GM23338 (cell line): ENCODE measurements around the gene DYSF. TPM values are rescaled to one million over a fixed set of nuclear protein-coding genes. Genes with fewer than 3 reads are reported as not detected.

Source experiments
- ATAC-seq: fragments of 200-7000 bp; cut with Tn5 transposase; 3 replicates; pipeline ENCODE4 v1.9.1; 2020
- DNase-seq: peaks from one replicate; pipeline ENCODE4 v3.0.0-alpha.2; 2015; ENCODE audit warnings: low spot score
- H2AFZ ChIP-seq: fragments of 200-600 bp; sonication (generic); 2 replicates; pipeline ENCODE4 v1.8.0; 2016; ENCODE audit warnings: antibody characterized with exemption, mild to moderate bottlenecking, moderate library complexity
- H3F3A ChIP-seq: fragments of 200-600 bp; sonication (generic); replicated peaks from 2 replicates; pipeline ENCODE4 v1.8.0; 2017; ENCODE audit warnings: antibody characterized with exemption, mixed run types, low read depth
- H3K27ac ChIP-seq: fragments of 200-600 bp; sonication (generic); 2 replicates; pipeline ENCODE4 v1.6.1; 2016; ENCODE audit warnings: low read depth
- H3K27me3 ChIP-seq: fragments of 200-600 bp; sonication (generic); 2 replicates; pipeline ENCODE4 v1.8.0; 2016; ENCODE audit warnings: mild to moderate bottlenecking, mixed run types, moderate library complexity; ENCODE audit not compliant: insufficient read depth
- H3K36me3 ChIP-seq: fragments of 200-600 bp; sonication (generic); 2 replicates; pipeline ENCODE4 v1.8.0; 2016; ENCODE audit warnings: mild to moderate bottlenecking; ENCODE audit not compliant: insufficient read depth
- H3K4me1 ChIP-seq: fragments of 200-600 bp; sonication (generic); 2 replicates; pipeline ENCODE4 v1.8.0; 2016; ENCODE audit warnings: mild to moderate bottlenecking, moderate library complexity; ENCODE audit not compliant: insufficient read depth
- H3K4me2 ChIP-seq: fragments of 200-600 bp; sonication (generic); 2 replicates; pipeline ENCODE4 v1.7.1; 2017; ENCODE audit warnings: mixed run types
- H3K4me3 ChIP-seq: fragments of 200-600 bp; sonication (generic); 2 replicates; pipeline ENCODE4 v1.6.1; 2016; ENCODE audit warnings: mixed run types
- H3K79me2 ChIP-seq: fragments of 200-600 bp; sonication (generic); replicated peaks from 2 replicates; pipeline ENCODE4 v1.8.0; 2017; ENCODE audit warnings: mild to moderate bottlenecking; ENCODE audit not compliant: insufficient read depth
- H3K9me2 ChIP-seq: fragments of 200-600 bp; sonication (generic); 2 replicates; pipeline ENCODE4 v1.8.0; 2017; ENCODE audit not compliant: insufficient read depth
- H4K20me1 ChIP-seq: fragments of 200-600 bp; sonication (generic); replicated peaks from 2 replicates; pipeline ENCODE4 v1.8.0; 2017; ENCODE audit warnings: mild to moderate bottlenecking; ENCODE audit not compliant: insufficient read depth
- H3K27ac Mint-ChIP-seq: 2 replicates; pipeline ENCODE4 v1.8.0; 2020; ENCODE audit warnings: inconsistent platforms, mild to moderate bottlenecking, moderate library complexity, mixed read lengths
- H3K27me3 Mint-ChIP-seq: 3 replicates; pipeline ENCODE4 v1.8.0; 2022; ENCODE audit warnings: low read depth, mild to moderate bottlenecking, moderate library complexity, mixed read lengths, inconsistent platforms; ENCODE audit not compliant: insufficient read depth, poor library complexity
- H3K36me3 Mint-ChIP-seq: 3 replicates; pipeline ENCODE4 v1.8.0; 2021; ENCODE audit warnings: low read depth, mild to moderate bottlenecking, inconsistent platforms, moderate library complexity, mixed read lengths
- H3K4me1 Mint-ChIP-seq: 3 replicates; pipeline ENCODE4 v1.8.0; 2020; ENCODE audit warnings: mild to moderate bottlenecking, inconsistent platforms, mixed read lengths
- H3K4me3 Mint-ChIP-seq: 3 replicates; pipeline ENCODE4 v1.8.0; 2021; ENCODE audit warnings: moderate library complexity, mild to moderate bottlenecking, inconsistent platforms, mixed read lengths
- H3K9me3 Mint-ChIP-seq: 3 replicates; pipeline ENCODE4 v1.8.0; 2020; ENCODE audit warnings: moderate library complexity, mild to moderate bottlenecking, inconsistent platforms, mixed read lengths
- EZH2 ChIP-seq: fragments of 200-600 bp; sonication (generic); IDR thresholded peaks from one replicate; pipeline ENCODE4 v1.8.0; 2017; ENCODE audit warnings: antibody characterized with exemption, mild to moderate bottlenecking, low read depth; ENCODE audit not compliant: unreplicated experiment
- EZH2phosphoT487 ChIP-seq: fragments of 200-600 bp; sonication (generic); IDR thresholded peaks from one replicate; pipeline ENCODE4 v1.8.1; 2018; ENCODE audit warnings: antibody characterized with exemption; ENCODE audit not compliant: unreplicated experiment
- NANOG ChIP-seq: IDR thresholded peaks from 2 replicates; pipeline ENCODE4 v1.6.1; 2016; ENCODE audit warnings: antibody characterized with exemption, borderline replicate concordance
- ZNF114 ChIP-seq: fragments of 250-450 bp; sonication (Bioruptor Pico); IDR thresholded peaks from 2 replicates; pipeline ENCODE4 v1.5.0; 2020; ENCODE audit warnings: mild to moderate bottlenecking, moderate library complexity
- ZNF331 ChIP-seq: fragments of 250-450 bp; sonication (Bioruptor Pico); IDR thresholded peaks from 2 replicates; pipeline ENCODE4 v1.5.0; 2020; ENCODE audit warnings: low read depth, mild to moderate bottlenecking, moderate library complexity
- ZNF462 ChIP-seq: fragments of 250-450 bp; sonication (Bioruptor Pico); IDR thresholded peaks from 2 replicates; pipeline ENCODE4 v1.5.0; 2020; ENCODE audit warnings: mild to moderate bottlenecking, moderate library complexity
- polyA plus RNA-seq: library from polyadenylated mRNA; unstranded; fragments of >200 nt; fragmentation: Nextera tagmentation; extraction: Ambion mirVana; gene quantifications from 2 replicates; pipeline ENCODE4 v1.2.1, GENCODE V29; 2016
- total RNA-seq: library from RNA; depleted of rRNA; stranded (reverse); fragments of >200 nt; shearing (Covaris generic); gene quantifications from 2 replicates; pipeline ENCODE4 v1.2.3, GENCODE V29; 2014

The DYSF gene
- total and polyA plus RNA-seq, 2 experiments from 2014 or later, result 7.3 to 21.3 TPM

GRCh38 chr2:71483246-71483645, 29.9 kb downstream of the DYSF start:
- no peak overlapping the region for H2AFZ ChIP-seq
- no peak overlapping the region for H3K27ac Mint-ChIP-seq

More at GRCh38 chr2:71483246-71483645, 29.9 kb downstream of the DYSF start:
- no peaks in the 10 kb centered on the region for H3K36me3 ChIP-seq
- Mint-ChIP-seq H3K36me3 (peaks cover 3% of the 10 kb centered on the region; the same call in 2 of the 3 replicates), H3K9me3 (0 out of 3 replicates have a peak, but pooled peaks cover 3% of the 10 kb centered on the region), H3K4me1 (peaks cover 27% of the 10 kb centered on the region), H3K4me3 (no peak overlapping the region), H3K27me3 (peaks cover 10% of the 10 kb centered on the region)
- peaks cover 3% of the 10 kb centered on the region; the same call in 1 of the 2 replicates for H3K4me1 ChIP-seq
- no peaks in the 10 kb centered on the region for H3K27me3 ChIP-seq
- no peaks in the 10 kb centered on the region for H3F3A ChIP-seq
- DNase-seq (no peak), ATAC-seq (no peak)
- no peaks in the 10 kb centered on the region for H3K9me2 ChIP-seq
- H3K4me2 ChIP-seq, result no peak overlapping the region
- H4K20me1 ChIP-seq, result no peaks in the 10 kb centered on the region
- TF ChIP-seq EZH2phosphoT487 (no peak), ZNF114 (CRISPR knock-in tag) (no peak), EZH2 (no peak), ZNF462 (CRISPR knock-in tag) (no peak), NANOG (no peak), ZNF331 (CRISPR knock-in tag) (no peak)
- H3K4me3 ChIP-seq, result no peak overlapping the region
- no peaks in the 10 kb centered on the region for H3K79me2 ChIP-seq
- H3K27ac ChIP-seq, result no peak overlapping the region
